ENCODE measurements around the gene TUBGCP5. TPM values are rescaled to one million over a fixed set of nuclear protein-coding genes. Genes with fewer than 3 reads are reported as not detected.

The TUBGCP5 gene
- total RNA-seq, 1 donor from 2014 or later, result 14.6 TPM

- TF ChIP-seq CTCF (IDR thresholded peaks at IDR 0.05), result no peak
- Mint-ChIP-seq H3K27me3 (ENCODE audit: low read depth) (no peaks in the 10 kb centered on the region), H3K4me1 (ENCODE audit: low read depth) (peaks cover 50% of the 10 kb centered on the region), H3K9me3 (ENCODE audit: low read depth) (no peaks in the 10 kb centered on the region), H3K4me3 (ENCODE audit: unreplicated experiment) (no peak overlapping the region), H3K27ac (ENCODE audit: unreplicated experiment) (peak overlapping the region; percentile 67), H3K36me3 (ENCODE audit: low read depth) (no peaks in the 10 kb centered on the region)
- no peak for DNase-seq (ENCODE audit: low spot score)
These were observed 83.0 kb downstream of the TUBGCP5 start for GRCh38 chr15:22956257-22956977.

GRCh38 chr15:22955544-22956119 is 83.7 kb downstream of the TUBGCP5 start:
- peak overlapping the region; percentile 67 for H3K27ac Mint-ChIP-seq (ENCODE audit: unreplicated experiment)
- no peak for TF ChIP-seq CTCF (IDR thresholded peaks at IDR 0.05)

GRCh38 chr15:22954798-22955543 is 84.4 kb downstream of the TUBGCP5 start:
- Mint-ChIP-seq H3K27me3 (ENCODE audit: low read depth) (no peaks in the 10 kb centered on the region), H3K4me3 (ENCODE audit: unreplicated experiment) (no peak overlapping the region), H3K9me3 (ENCODE audit: low read depth) (no peaks in the 10 kb centered on the region), H3K4me1 (ENCODE audit: low read depth) (peaks cover 44% of the 10 kb centered on the region), H3K36me3 (ENCODE audit: low read depth) (no peaks in the 10 kb centered on the region), H3K27ac (ENCODE audit: unreplicated experiment) (no peak overlapping the region)
- no peak for TF ChIP-seq CTCF (IDR thresholded peaks at IDR 0.05)
- DNase-seq (ENCODE audit: low spot score), result no peak

More at GRCh38 chr15:22955544-22956119, 83.7 kb downstream of the TUBGCP5 start:
- Mint-ChIP-seq H3K4me1 (ENCODE audit: low read depth) (peaks cover 44% of the 10 kb centered on the region), H3K4me3 (ENCODE audit: unreplicated experiment) (no peak overlapping the region), H3K27me3 (ENCODE audit: low read depth) (no peaks in the 10 kb centered on the region), H3K36me3 (ENCODE audit: low read depth) (no peaks in the 10 kb centered on the region), H3K9me3 (ENCODE audit: low read depth) (no peaks in the 10 kb centered on the region)
- DNase-seq (ENCODE audit: low spot score), result no peak

GRCh38 chr15:22954326-22954725 is 85.0 kb downstream of the TUBGCP5 start:
- no peaks in the 10 kb centered on the region for H3K9me3 Mint-ChIP-seq (ENCODE audit: low read depth)
- TF ChIP-seq CTCF (IDR thresholded peaks at IDR 0.05), result no peak
- peaks cover 42% of the 10 kb centered on the region for H3K4me1 Mint-ChIP-seq (ENCODE audit: low read depth)
- no peak overlapping the region for H3K4me3 Mint-ChIP-seq (ENCODE audit: unreplicated experiment)
- H3K27me3 Mint-ChIP-seq (ENCODE audit: low read depth), result no peaks in the 10 kb centered on the region
- H3K27ac Mint-ChIP-seq (ENCODE audit: unreplicated experiment), result no peak overlapping the region
- no peak for DNase-seq (ENCODE audit: low spot score)
- no peaks in the 10 kb centered on the region for H3K36me3 Mint-ChIP-seq (ENCODE audit: low read depth)

- Mint-ChIP-seq H3K9me3 (ENCODE audit: low read depth) (no peaks in the 10 kb centered on the region), H3K36me3 (ENCODE audit: low read depth) (no peaks in the 10 kb centered on the region), H3K27ac (ENCODE audit: unreplicated experiment) (no peak overlapping the region), H3K4me3 (ENCODE audit: unreplicated experiment) (no peak overlapping the region), H3K4me1 (ENCODE audit: low read depth) (peaks cover 55% of the 10 kb centered on the region), H3K27me3 (ENCODE audit: low read depth) (no peaks in the 10 kb centered on the region)
- no peak for DNase-seq (ENCODE audit: low spot score)
- TF ChIP-seq CTCF (IDR thresholded peaks at IDR 0.05), result no peak
These were observed 86.4 kb downstream of the TUBGCP5 start for GRCh38 chr15:22952796-22953579.

Measured in chondrocyte (in vitro differentiated cells).